Lower leg skin (tissue), 3 donors: ENCODE results near the gene WDR18.

Source experiments
- POLR2A ChIP-seq, 2 donors: fragments of 450-650 bp; IDR thresholded peaks; one replicate each; pipeline ENCODE4 v1.6.1; 2016 to 2017; ENCODE audit warnings: antibody characterized with exemption in 2 of 2, mild to moderate bottlenecking in 1 of 2, moderate library complexity in 1 of 2
- TF ChIP-seq, protein P1 (sequence below), 3 donors: fragments of 450-650 bp; IDR thresholded peaks; one replicate each; pipeline ENCODE4 v1.5.1; 2016; ENCODE audit warnings: antibody characterized with exemption in 3 of 3, mild to moderate bottlenecking in 3 of 3, moderate library complexity in 2 of 3

- TF ChIP-seq, protein P1, sequence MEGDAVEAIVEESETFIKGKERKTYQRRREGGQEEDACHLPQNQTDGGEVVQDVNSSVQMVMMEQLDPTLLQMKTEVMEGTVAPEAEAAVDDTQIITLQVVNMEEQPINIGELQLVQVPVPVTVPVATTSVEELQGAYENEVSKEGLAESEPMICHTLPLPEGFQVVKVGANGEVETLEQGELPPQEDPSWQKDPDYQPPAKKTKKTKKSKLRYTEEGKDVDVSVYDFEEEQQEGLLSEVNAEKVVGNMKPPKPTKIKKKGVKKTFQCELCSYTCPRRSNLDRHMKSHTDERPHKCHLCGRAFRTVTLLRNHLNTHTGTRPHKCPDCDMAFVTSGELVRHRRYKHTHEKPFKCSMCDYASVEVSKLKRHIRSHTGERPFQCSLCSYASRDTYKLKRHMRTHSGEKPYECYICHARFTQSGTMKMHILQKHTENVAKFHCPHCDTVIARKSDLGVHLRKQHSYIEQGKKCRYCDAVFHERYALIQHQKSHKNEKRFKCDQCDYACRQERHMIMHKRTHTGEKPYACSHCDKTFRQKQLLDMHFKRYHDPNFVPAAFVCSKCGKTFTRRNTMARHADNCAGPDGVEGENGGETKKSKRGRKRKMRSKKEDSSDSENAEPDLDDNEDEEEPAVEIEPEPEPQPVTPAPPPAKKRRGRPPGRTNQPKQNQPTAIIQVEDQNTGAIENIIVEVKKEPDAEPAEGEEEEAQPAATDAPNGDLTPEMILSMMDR (IDR thresholded peaks at IDR 0.05) = no peak
- TF ChIP-seq POLR2A (IDR thresholded peaks at IDR 0.05) = no peak
Observed at GRCh38 chr19:1016647-1017114, 32.5 kb downstream of the WDR18 start.
